GM21423 (cell line): Measurements from ENCODE around the gene TPRG1L.
"Not testable (repeated sequence)": the region's sequence is repeated elsewhere in the genome, so short reads cannot be mapped to it uniquely, and the experiment has no call there.

Experiments
- ATAC-seq: cut with Tn5 transposase; IDR thresholded peaks from one replicate; pipeline ENCODE4 v1.9.1; 2021; ENCODE audit warnings: mild to moderate bottlenecking, moderate library complexity; ENCODE audit not compliant: unreplicated experiment

Gene TPRG1L

DNA sequence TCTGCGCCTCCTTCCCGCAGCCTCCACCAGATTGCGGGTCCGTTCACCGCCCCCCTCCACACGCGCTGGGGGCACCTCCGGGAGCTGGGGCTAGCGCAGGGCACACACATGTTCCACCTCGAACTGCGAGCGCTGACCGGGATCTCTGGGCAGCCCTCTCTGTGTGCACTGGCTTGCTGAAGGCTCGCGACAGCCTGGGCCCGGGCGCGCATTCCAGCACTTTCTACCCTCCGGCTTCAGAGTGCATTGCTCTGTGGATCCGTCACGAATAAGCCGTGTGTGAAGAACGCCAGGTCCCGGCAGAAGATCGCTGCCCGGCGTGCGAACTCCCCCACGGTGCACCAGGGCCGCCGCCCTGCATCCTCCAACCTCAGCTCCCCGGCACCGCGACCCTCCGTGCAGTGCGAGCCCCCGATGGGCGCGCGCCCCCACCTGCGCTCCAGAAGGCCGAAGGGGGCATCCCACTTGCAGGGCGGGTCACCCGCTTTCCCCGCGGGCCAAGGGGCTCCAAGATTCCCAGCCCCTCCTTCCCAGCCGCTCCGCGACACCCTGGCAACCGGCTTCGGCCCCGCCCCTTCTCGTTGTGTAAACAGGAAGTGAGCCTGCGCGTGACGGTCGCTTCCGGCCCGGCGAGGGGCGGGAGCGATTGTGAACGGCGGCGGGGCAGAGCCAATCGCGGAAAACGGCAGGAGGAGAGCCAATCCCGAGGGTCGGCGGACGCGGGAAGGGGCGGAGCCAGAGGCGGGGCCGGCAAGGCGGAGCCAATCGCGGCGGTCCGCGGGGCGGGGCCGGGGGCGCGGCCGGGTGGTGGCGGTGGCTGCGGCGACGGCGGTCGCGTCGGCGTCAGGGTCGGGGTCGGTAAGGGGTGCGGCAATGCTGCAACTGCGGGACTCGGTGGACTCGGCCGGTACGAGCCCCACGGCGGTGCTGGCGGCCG is at the start of gene TPRG1L:
TPRG1L (plus strand) TSS at position 816 of the 937 bp plus-strand sequence; CDS start at position 874, 58 bp downstream.
- peak; percentile 93 for ATAC-seq

DNA sequence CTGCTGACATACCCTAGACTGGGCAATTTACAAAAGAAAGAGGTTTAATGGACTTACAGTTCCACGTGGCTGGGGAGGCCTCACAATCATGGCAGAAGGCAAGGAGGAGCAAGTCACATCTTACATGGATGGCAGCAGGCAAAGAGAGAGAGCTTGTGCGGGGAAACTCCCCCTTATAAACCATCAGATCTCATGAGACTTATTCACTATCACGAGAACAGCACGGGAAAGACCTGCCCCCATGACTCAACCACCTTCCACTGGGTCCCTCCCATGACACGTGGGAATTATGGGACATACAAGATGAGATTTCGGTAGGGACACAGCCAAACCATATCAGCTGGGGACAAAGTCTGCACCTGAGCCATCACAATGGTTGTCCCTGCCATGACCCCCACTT is 49.3 kb upstream of the TPRG1L start:
- ATAC-seq = not testable (repeated sequence)

DNA sequence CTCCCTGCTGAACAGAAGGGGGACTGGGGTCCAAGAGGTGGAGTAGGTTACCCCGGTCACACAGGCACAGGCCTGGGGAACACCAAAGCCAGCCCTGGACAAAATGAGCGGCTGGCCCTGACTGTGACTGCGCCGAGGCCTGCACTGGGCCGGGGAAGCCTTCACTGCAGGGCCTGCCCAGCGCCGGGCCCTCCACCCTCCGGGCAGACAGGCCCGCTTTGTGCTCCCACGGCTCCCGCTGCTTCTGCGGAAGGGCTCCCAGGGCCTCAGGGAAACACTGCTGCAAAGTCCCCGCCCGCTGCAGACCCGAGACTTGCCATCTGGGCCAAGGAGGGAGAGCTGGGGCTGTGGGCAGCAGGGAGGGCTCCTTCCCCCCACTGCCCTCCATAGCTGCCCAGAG is 48.8 kb upstream of the TPRG1L start:
- ATAC-seq = no peak

DNA sequence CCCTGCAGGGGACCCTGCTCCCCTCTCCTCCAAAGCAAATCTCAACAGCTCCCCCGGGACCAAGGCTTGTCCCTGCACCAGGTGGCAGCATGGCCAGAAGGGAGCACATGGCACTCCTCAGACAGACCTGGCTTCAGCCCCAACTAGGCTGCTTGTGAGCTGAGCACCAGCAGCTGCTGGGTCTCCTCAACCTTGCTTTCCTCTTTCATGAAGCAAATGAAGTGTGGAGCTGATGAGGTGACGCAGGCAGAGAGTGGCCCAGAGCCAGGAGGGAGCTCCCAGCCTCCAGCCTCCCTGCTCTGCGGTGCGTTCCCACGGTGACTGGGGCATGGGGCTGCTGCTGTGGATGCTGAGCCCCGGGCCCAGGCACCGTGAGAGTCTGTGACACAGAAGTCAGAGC is 47.5 kb upstream of the TPRG1L start:
- no peak for ATAC-seq

DNA sequence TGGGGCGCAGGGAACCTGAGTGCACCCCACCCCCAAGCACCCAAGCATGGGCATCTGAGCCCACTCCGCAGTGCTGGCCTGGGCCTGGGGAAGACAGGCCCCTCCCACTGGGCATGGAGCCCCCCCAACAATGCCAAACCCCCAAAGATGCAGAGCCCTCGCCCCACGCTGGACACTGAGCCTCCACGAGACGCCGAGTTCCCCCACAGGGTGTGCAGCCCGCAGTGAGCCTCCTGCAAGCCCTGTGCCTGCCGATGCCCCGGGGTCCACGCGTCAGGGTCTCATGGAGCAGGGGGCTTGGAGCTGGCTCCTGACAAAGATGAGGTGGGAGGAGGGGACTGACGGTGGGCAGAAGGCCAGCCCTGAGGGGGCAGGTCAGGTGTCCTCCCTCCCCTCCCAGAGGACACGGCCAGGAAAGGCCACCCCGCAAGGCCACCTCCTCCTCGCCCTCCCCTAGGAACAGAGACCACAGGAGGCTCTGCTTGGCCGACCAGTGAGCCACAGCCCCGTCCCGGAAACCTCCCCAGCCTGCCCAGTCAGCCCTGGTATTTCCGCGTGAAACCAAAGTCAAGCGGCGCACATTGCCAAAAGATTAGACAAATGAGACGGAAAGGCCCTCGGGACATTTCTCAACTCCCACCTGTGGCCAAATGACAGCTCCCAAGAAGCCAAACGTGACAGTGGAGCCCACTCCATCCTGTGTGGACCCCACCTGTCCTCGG is 46.9 kb upstream of the TPRG1L start:
- no peak for ATAC-seq

DNA sequence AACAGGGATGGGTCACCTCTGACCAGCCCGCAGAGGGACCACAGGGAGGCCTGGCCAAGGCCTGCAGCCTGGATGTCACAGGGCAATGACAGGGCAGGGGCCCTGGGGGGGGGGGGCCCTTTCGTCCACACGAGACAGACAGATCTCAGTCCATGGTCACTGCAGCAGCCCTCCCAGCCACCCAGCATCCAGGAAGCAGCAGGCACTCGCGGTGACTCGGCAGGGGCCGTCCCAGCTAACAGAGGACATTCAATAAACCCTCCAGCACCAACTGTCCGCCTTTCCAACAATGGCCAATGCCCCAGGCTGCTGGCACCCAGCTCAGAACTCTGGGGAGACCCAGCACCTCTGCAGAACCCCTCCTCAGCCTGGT is 46.4 kb upstream of the TPRG1L start:
- ATAC-seq = no peak

DNA sequence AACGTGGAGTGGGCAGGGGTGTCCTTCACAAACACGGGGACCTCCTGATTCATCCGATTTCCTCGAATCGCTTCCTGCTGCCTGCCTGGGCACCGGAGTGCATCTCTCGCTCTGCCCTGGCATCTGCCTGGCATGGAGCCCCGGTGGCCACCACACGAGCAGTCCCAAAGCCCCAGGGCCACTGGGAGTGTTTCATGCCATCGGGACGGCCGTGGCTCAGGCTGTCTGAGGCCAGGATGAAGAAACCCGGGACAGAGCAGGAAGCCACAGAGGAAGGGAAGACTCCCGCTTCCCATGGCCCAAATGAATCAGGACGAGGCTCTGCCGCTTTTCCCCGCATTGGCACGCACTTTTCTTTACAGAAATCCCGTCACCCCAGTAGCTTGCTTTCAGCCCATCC is 45.9 kb upstream of the TPRG1L start:
- ATAC-seq = no peak

DNA sequence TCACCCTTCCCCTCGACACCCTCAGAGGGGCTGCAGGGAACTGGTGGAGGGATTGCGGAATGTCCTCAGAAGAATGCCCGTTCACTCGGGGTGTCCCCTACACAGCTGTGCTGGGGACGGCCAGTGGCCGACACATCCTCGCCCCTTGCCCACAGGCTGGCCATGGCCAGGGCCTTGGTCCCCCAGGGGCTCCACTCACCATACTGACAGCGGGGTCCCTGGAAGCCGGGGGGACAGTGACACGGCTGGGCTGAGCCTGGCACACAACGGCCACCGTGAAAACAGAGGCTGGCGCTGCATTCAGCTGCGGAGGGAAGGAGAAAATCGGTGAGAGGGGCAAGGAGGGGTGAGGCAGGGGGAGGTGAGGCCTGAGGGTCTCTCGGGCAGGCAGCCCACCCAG is 45.2 kb upstream of the TPRG1L start:
- no peak for ATAC-seq

DNA sequence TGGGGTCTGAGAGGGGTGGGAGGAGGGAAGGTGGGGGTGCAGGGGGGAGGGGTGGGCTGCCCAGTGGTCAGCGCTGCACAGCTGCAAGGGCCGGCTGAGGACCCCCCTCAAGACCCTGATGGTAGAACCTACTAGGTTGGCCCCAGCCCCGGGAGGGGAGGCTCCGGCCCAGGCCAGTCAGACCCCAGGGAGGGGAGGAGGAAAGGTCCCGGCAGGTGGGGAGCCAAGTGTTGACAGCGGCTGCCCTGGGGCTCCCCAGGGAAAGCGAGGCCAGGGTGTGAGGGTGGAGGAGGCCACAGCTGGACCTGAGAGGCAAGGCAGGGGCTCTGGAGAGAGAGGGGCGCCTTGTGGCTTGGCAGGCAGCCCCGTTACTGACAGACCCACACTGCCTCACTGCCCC is 44.6 kb upstream of the TPRG1L start:
- no peak for ATAC-seq

DNA sequence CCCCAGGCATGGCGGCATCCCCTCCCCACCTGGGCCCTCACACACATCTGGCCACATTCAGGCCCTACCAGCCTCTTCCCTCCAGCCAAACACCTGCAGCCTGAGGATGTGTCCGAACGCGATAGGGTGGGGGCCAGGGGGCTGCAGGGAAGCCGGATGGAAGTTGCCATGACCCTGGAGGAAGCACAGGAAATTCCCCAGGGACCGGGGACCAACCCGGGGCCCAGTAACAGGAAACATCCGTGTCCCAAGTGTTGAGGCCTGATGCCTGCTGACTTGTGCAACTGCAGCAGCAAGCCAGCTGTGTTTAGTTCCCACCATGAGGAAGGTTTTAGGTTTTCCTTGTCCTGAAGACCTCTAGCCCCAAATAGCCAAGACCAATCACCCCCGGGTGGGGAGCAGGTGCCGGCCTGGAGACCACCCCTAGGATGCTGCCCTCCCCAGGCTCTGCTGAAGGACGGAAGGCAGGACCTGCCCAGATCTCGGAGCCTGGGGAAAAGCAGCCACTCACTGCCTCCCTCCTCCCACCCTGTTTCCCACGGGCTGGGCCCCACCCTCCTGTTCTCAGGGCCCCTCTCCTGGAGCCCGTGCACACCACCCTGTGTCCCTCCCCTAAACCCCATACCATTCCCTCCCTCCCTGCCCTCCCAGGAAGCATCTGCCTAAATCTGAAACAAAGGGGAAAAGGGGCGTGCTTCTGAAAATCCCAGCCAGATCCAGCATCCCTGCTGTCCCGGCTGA is 43.3 kb upstream of the TPRG1L start:
- no peak for ATAC-seq

DNA sequence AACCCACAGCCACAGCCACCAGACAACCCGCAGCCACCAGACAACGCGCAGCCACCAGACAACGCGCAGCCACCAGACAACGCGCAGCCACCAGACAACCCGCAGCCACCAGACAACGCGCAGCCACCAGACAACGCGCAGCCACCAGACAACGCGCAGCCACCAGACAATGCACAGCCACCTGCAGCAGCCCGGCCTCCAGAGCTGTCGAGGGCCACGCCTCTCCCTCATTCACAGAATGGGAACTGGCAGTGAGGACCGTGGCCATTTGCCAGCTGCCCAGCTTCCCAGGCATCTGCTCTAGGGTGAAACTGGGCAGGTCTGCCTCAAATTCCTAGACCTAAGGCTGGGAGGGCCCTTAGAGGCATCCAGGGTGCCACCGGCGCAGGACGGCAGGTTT is 41.1 kb upstream of the TPRG1L start:
- ATAC-seq = not testable (repeated sequence)

DNA sequence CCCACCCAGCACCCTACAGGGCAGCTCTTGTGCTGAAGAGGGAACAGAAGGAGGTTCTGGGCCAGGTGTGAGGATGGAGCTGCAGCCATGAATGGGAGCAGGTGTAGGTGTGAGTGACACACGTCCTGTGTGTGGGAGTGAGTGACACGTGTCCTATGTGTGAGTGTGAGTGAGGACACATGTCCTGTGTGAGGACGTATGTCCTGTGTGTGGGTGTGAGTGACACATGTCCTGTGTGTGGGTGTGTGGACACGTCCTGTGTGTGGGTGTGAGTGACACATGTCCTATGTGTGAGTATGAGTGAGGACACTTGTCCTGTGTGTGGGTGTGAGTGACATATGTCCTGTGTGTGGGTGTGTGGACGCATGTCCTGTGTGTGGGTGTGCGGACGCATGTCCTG is 39.9 kb upstream of the TPRG1L start:
- no peak for ATAC-seq

DNA sequence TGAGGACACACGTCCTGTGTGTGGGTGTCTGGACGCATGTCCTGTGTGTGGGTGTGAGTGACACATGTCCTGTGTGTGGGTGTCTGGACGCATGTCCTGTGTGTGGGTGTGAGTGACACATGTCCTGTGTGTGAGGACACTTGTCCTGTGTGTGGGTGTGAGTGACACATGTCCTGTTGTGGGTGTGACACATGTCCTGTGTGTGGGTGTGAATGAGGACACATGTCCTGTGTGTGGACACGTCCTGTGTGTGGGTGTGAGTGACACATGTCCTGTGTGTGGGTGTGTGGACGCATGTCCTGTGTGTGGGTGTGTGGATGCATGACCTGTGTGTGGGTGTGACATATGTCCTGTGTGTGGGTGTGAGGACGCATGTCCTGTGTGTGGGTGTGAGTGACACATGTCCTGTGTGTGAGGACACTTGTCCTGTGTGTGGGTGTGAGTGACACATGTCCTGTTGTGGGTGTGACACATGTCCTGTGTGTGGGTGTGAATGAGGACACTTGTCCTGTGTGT is 39.4 kb upstream of the TPRG1L start:
- ATAC-seq = not testable (repeated sequence)

DNA sequence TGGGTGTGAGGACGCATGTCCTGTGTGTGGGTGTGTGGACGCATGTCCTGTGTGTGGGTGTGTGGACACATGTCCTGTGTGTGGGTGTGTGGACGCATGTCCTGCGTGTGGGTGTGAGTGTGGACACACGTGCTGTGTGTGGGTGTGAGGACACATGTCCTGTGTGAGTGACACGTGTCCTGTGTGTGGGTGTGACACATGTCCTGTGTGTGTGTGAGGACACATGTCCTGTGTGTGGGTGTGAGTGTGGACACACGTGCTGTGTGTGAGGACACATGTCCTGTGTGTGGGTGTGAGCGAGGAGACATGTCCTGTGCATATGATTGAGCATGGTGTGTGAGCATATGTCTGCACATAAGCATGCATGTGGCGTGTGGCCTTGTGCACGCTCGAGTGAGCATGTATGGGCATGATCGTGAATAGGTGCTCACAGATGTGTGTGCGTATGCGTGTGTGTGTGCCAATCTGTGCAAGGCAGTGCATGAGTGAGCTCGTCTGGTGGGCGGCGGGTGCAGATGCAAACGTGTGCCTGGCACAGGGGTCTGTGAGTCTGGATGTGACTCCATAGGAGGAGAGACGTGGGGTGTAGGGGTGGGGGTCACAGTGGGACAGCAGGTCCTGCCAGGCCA is 38.8 kb upstream of the TPRG1L start:
- ATAC-seq = no peak

DNA sequence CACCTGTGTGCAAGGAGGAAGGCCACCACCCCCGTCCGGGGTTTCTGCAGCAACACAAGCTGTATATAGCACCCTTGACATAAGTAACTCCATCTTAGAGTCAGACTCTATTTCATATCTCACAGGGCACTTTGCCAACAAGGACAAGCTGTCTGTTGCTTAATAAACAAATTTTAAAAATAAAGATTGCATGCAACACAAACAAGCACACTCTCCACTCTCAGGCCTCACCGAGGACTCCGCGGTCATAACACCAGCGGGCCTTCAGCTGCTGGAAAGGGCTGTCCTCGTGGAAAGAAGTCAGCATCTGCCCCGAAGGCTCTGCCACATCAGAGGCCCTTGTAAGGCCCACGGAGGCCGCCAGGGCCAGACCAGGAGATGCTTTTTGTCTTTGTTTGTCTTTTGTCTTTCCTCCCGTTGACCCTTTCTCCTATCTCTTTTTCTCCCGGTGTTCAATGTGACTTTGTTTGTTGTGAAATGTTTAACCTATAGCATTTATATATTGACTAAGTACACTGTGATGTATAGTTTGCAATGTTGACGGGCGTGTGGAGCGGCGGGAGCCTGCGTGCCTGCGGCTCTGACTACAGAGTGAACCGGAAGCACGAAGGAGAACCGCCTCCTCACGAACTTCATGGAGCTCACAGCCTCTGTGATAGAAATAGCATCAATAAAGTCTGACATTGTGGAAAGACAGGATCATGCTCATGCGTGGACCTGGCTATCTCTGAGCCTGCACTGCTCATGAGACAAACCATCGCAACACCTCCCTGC is 37.6 kb upstream of the TPRG1L start:
- ATAC-seq = no peak

DNA sequence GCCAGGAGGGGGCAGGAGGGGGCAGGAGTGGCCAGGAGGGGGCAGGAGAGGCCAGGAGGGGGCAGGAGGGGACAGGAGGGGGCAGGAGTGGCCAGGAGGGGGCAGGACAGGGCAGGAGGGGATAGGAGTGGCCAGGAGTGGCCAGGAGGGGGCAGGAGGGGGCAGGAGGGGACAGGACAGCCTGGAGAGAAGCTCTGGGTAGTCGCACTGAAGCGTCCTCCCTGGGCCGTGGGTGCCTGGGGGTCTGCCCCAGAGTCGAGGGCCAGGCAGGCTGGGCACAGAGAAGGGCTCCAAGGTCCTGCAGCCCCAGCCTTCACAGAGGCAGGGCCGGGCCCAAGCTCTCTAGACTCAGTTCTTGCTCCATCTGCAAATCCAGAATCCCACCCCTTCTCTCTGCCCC is 36.4 kb upstream of the TPRG1L start:
- no peak for ATAC-seq

DNA sequence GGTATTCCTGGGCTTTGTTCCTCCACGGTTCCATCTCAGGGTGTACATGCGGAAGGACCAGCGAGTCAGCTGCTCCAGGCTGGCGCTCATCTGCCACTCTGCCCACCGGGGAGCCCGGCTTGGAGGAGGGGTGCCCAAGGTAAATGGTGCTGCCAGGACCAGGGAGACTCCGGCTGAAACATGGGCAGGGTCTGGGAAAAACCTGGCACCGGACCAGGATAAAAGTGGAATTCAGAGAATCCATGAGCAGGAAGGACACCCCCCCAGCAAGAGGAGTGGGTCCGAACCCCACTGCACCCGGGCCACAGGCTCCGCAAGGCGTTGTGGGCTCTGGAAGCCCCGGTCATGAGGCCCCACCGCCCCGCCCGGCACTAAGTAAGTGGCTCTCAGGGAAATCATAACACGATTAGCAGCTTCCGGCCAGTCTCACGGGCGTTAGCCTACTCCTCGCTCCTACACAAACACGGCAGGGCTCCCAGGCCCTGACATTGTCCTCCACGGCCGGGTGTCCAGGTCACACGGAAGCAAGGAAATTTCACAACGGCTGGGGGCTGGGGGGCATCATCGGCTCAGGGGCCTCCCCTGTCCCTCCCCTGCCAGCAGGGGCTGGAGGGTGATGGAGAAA is 34.6 kb upstream of the TPRG1L start:
- no peak for ATAC-seq

DNA sequence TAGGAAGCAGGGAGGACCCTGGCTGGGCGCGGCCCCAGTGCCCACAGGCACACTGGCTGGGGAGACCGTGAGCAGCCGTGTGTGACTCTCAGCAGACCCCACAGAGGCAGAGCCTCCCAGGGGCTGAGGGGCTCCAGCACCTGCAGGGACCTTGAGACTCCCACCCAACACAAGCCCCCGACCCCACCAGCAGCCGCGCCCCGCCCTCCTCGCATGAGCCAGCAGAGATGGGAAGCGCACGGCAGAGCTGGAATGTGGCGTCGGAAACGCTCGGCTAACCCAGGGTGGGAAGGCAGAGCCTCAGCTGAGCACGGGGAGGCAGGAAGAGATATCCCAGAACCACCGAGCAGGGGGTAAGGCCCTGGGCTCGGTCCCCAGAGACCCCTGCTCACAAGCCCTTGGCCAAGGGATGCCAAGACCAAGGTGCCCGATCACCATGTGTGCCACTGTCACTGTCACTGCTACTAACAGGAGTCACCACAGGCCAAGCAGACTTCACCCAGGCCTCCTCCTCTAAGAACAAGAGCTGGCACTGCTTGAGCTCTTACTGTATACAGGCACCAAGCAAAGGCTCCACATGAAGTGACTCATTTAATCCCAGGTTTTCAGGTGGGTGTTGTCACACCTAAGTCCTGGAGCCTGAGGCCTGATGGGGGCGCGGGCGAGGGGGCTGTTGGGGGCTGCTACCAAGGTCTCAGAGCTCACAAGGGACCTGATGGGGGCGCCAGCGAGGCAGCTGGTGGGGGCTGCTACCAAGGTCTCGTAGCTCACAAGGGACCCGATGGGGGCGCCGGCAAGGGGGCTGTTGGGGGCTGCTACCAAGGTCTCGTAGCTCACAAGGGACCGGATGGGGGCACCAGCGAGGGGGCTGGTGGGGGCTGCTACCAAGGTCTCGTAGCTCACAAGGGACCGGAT is 33.6 kb upstream of the TPRG1L start:
- no peak for ATAC-seq

DNA sequence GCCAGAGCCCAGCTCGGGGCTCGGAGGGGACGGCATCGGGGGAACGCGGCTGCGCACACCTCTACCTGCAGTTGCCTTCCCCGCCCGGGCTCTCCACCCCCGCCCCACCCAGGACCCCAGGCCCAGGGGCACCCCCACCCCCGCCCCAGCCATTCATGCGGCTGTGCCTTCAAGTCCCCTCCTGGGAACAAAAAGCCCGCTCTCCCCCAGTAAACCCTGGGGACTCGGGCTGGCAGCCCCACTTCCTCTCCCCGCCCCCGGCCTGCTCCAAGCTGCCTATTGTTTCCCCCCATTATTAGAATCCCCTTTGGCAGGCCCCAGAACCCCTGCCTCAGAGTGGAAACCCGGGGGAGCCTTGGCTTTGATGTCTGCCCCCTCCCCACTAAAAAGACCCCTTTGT is 31.5 kb upstream of the TPRG1L start:
- no peak for ATAC-seq
